GM18511 (cell line): ENCODE data around the gene SGK1.

Experiments
- ATAC-seq: cut with Tn5 transposase; IDR thresholded peaks from one replicate; pipeline ENCODE4 v1.9.1; 2021; ENCODE audit warnings: mild to moderate bottlenecking, moderate library complexity; ENCODE audit not compliant: unreplicated experiment

The SGK1 gene

GRCh38 chr6:134174672-134175531, 143.0 kb downstream of the SGK1 start:
- ATAC-seq = peak; percentile 76

- peak; percentile 27 for ATAC-seq
These were observed 143.8 kb downstream of the SGK1 start for GRCh38 chr6:134173936-134174671.

DNA sequence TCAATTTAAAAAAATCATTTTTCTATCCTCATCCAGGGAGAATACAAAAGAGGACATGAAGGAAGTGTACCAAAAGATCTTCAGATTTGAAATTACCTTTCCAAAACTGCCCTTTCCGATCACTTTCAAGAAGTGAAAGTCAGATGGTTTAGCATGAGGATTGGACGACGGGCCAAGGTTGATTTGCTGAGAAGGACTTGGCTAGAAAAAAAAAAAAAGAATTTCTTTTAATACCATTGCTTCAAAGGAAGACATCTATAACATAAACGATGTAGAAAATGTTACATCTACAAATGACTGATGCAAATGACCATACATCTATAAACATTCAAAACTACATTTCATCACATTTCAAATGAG, 144.6 kb downstream of the SGK1 start:
- ATAC-seq = no peak

DNA sequence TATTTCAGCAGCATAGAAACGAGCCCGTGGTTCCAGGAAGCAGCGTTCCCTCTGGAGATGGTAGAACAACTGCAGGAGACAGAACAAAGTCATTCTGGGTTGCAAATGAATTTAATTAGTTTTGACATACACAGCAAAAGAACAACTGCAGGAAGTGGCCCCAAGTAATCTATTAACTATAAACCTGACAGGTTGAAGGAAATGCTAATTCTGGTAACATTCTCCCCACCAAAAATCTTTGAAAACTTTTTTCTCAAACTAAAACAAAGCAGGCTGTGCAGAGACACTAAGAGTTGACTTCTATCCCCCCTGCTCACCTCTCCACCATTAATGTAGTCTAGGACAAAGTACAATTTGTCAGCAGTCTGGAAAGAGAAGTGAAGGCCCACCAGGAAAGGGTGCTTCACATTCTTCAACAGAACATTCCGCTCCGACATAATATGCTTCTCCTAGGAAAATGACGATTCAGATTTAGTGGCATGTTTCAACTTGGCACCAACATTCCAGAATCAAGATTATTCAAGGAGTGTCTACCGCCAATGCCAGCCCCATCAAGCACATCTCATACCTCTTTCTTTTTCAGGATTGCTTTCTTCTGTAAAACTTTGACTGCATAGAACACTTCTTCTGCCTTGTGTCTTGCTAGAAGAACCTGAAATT, 145.1 kb downstream of the SGK1 start:
- ATAC-seq = no peak

GRCh38 chr6:134172020-134172705, 145.7 kb downstream of the SGK1 start:
- ATAC-seq = no peak

DNA sequence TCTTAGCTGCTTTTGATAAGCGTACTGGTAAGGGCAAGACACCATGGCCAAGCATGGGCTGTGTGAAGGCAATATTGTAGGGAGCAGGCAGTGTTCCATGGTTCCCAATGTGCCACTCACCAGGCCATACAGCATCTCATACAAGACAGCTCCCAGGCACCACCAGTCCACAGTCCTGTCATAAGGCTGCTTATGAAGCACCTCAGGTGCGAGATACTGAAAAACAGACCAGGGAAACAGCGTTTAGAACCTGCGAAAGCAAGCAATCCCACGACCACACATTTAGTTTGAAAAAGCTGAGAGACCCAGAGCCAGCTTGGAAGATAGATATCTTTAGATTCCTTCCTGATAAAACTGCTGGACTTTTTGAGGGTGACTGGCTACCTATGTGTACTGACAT, 146.4 kb downstream of the SGK1 start:
- no peak for ATAC-seq

DNA sequence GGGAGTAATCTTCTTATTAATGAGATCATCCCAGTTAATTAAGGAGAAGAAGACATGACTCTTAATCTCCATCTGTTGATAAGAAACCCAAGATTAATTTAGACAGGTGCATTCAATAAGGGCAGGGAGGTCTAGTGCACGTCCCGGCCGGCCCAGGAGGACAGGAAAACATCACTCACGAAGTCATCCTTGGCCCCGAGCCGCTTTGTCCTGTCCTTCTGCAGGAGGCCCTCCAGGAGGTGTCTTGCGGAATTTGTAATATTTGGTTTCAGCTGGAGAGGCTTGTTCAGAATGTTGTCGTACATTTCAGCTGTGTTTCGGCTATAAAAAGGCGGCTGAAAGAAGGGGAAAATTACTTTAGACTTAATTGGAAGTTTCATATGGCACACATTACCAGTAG, 147.1 kb downstream of the SGK1 start:
- no peak for ATAC-seq

DNA sequence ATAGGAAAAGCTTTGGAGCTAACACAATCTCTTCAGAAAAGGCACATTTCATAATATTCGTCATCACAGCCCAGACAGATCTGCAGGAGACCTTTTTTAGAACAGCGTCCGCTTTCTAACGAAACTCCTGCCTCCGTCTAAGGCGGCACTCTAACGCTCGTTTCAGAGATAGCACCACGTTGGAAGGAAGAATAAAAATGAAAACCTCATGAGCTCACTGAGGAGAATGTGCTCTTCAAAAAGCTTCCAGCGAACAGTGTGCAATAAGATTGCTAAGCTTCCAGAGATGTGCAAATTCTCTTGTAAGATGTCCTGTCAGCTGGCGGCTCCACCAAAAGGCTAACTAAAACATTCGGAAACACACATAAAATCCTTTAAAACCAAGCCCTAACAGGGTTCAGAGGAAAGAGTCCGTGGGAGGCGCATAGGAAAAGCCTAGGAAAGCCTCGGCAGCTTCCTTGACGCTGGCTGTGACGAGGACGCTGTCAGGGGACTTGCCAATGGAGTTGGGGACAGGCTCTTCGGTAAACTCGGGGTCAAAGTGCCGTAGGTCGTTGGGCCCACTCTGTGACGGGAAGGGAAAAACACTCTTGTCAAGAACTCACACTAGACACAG, 147.9 kb downstream of the SGK1 start:
- ATAC-seq = no peak

DNA sequence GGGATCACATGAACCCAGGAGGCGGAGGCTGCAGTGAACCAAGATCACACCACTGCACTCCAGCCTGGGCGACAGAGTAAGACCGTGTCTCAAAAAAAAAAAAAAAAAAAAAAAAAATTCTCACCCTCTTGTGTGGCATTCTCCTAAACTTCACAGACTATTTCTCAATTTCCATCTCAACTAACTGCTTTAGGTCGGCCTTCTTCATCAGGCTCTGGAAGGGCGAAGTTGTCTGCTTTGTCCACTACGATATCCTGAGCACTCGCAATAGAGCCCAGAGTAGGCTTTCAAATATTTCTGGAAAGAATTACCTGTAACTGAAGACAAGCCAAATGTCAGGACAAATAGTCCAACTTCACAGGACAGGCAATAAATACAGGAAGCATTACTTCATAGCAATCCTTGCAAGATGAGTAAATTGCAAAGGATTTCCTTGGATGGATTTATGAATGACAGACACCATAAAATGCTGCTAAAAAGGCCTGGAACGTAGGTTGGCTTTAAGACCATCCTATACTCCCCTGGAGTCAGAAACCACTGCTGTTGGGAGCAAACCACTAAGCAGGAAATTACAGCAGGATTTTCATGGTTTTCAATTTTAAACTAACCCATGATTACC, 149.2 kb downstream of the SGK1 start:
- no peak for ATAC-seq

DNA sequence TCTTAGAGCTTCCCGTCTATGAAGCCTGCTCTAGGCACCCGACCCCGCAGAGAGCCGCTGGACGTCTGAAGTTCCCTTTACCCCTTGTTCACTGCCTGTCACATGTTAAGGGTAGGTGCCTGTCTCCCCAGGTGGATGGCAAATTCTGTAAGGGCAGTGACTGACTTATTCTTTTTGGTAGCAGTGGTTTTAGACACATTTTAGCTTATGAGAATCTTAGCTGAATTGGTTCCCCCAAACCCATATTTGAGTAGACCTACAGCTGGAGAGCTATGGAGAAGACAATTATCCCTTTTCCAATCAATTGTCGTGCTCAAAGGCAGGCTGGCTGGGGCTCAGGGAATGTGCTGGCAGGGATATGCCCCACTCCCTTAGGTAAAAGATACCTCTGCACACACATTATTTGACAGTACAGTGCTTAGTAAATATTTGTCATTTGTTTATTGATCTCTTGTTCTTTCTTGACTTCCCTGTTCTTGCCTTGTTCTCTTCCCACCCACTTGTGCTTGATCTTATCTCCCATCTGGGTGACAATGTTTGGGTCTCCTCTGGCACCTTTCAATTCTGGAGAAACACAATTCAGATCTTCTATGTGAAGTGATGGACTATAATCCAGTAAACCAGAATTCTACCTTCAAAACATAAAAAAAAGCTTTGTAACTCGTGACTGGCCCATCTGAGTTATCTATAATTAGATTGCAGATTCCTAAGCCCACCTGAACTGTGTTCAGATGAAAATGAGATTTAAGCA, 151.2 kb downstream of the SGK1 start:
- no peak for ATAC-seq

GRCh38 chr6:134165561-134166201, 152.2 kb downstream of the SGK1 start:
- ATAC-seq = no peak

- no peak for ATAC-seq
These were observed 153.6 kb downstream of the SGK1 start for GRCh38 chr6:134164300-134164699.

GRCh38 chr6:134162932-134163331, 155.0 kb downstream of the SGK1 start:
- no peak for ATAC-seq

DNA sequence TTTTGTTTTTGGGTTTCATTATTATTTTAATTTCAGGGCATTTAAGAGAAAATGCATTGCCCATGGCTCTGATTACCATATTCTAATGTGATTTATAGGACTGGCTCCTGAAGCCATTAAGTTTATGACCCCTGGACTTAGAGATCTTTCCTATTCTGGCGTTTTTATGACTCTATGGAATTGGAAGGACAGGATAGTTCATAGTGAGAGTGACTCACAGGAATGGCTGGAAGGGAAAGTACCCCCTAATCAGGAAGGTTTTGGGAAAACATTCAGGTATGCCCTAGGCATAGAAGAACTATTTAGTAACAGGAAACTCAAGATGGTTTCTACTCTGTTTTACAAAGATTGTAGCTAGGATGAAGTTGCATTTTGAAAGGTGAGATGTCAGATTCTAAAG, 156.9 kb downstream of the SGK1 start:
- no peak for ATAC-seq

DNA sequence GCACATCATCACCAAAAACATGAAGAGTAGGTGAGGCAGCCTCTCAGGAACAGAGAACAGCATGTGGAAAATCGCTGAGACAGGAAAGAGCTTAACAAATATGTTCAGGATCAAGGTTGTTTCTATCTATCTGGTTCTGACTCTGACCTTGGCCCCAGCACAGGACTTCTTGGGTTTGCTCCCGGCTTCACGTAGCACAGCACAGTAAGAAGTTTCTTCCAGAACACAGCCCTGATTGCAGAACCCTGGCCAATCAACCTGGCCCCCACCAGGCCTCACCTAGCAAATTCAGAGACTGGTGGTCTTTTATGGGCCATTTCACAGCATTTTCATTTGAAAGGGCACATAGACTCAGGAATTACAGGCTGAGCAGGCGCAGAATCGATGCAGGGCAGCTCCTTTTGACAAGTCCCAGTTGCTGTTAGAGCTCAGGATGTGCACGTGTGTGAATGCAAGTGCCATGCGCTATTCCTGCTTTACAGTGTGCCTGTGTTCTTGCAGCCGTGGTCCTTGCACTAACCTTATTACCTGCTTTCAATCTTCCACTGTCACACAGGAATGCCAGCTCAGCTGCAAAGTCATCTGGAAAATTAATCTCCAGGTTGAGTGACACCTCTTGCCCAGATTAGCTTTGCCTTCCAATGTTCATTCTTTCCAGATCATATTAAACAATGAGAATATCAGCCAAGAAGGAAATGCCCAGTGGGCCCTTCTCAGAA, 165.0 kb downstream of the SGK1 start:
- no peak for ATAC-seq

DNA sequence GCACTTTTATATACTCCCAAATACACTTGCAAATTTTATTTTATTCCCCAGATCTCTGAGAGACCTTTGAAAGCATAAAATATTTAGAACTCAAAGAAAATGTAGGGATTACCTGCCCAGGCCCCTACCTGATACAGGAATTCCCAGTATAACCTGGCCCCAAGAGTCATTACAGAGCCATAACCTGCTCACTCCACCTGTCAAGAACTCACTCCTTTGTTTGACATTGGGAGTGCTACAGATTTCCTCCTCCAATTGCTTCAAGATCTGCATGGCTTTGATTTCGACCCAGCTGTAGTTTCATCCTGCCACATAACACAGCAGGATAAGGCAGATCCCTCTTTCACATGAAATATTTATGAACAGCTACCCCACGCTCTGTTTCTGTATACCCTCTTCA, 169.3 kb downstream of the SGK1 start:
- ATAC-seq = no peak

- ATAC-seq = no peak
These were observed 170.8 kb downstream of the SGK1 start for GRCh38 chr6:134147034-134147533.

GRCh38 chr6:134146268-134147033, 171.5 kb downstream of the SGK1 start:
- ATAC-seq = no peak
